Panc1 (cell line): ENCODE measurements around the gene HCFC1. TPM values are rescaled to one million over a fixed set of nuclear protein-coding genes. Genes with fewer than 3 reads are reported as not detected.

ENCODE experiments used
- ATAC-seq: fragments of 200-7000 bp; cut with Tn5 transposase; 2 replicates; pipeline ENCODE4 v1.9.1; 2020; ENCODE audit warnings: mild to moderate bottlenecking, moderate library complexity
- BruUV-seq: library from RNA; stranded (reverse); fragments of 400-500 nt; replicated peaks from 2 replicates; lab custom pipeline; 2021; lab: Mats Ljungman, UMichigan
- CTCF ChIA-PET: fragments of 300-600 bp; sonication (Branson Sonifier 250); formaldehyde crosslinking; loops from one replicate; lab custom pipeline; 2022; ENCODE audit warnings: antibody characterized with exemption; lab: Charles Lee
- POLR2A ChIA-PET: fragments of 300-600 bp; sonication (Branson Sonifier 250); formaldehyde crosslinking; loops from one replicate; lab custom pipeline; 2022; ENCODE audit warnings: antibody characterized with exemption; lab: Charles Lee
- DNase-seq: peaks from one replicate; pipeline ENCODE4 v3.0.0-alpha.2; 2010; ENCODE audit warnings: low read depth, low spot score
- H3K27ac ChIP-seq: 2 replicates; pipeline ENCODE4 v1.5.1; 2011; ENCODE audit warnings: mild to moderate bottlenecking, low read length, inconsistent platforms
- H3K27me3 ChIP-seq: fragments of 200-500 bp; sonication (Bioruptor generic); 2 replicates; pipeline ENCODE4 v1.6.0; 2014; ENCODE audit warnings: low read length, inconsistent platforms; ENCODE audit not compliant: control insufficient read depth, insufficient read depth
- H3K36me3 ChIP-seq: fragments of 200-500 bp; sonication (Bioruptor generic); 2 replicates; pipeline ENCODE4 v1.5.1; 2014; ENCODE audit warnings: inconsistent platforms, mild to moderate bottlenecking, low read length, moderate library complexity; ENCODE audit not compliant: control insufficient read depth, insufficient read depth
- H3K4me1 ChIP-seq: 2 replicates; pipeline ENCODE4 v1.5.1; 2011; ENCODE audit warnings: inconsistent platforms, mild to moderate bottlenecking, low read length, moderate library complexity; ENCODE audit not compliant: control insufficient read depth, insufficient read depth
- H3K4me3 ChIP-seq, 2 experiments: 2 replicates each; pipeline ENCODE4 v1.5.1; 2011 to 2012; ENCODE audit warnings: low read depth in 2 of 2, low read length in 2 of 2, mild to moderate bottlenecking in 2 of 2, inconsistent platforms in 1 of 2, moderate library complexity in 1 of 2
- H3K9me3 ChIP-seq: fragments of 200-500 bp; sonication (Bioruptor generic); 2 replicates; pipeline ENCODE4 v1.5.1; 2014; ENCODE audit warnings: low read depth, mild to moderate bottlenecking, inconsistent platforms, low read length, moderate library complexity; ENCODE audit not compliant: control insufficient read depth, insufficient read depth
- CTCF ChIP-seq: fragments of 450-650 bp; IDR thresholded peaks from 2 replicates; pipeline ENCODE4 v1.5.1; 2017; ENCODE audit warnings: mild to moderate bottlenecking
- POLR2AphosphoS5 ChIP-seq: IDR thresholded peaks from 2 replicates; pipeline ENCODE4 v1.6.1; 2012; ENCODE audit warnings: mild to moderate bottlenecking, low read depth, low read length, moderate library complexity
- REST ChIP-seq, 2 experiments: IDR thresholded peaks; 2 replicates each; pipeline ENCODE4 v1.6.1; 2011 to 2012; ENCODE audit warnings: low read depth in 2 of 2, control low read depth in 1 of 2, low read length in 1 of 2, mild to moderate bottlenecking in 1 of 2, moderate library complexity in 1 of 2; ENCODE audit not compliant: insufficient read depth in 1 of 2
- SIN3A ChIP-seq: IDR thresholded peaks from 2 replicates; pipeline ENCODE4 v1.6.1; 2012; ENCODE audit warnings: low read depth, mild to moderate bottlenecking, low read length, moderate library complexity, borderline replicate concordance; ENCODE audit not compliant: insufficient read depth
- TCF7L2 ChIP-seq: IDR thresholded peaks from 2 replicates; pipeline ENCODE4 v1.6.1; 2011; ENCODE audit warnings: mild to moderate bottlenecking, low read depth, low read length, inconsistent platforms
- in situ Hi-C: cut with HindIII; loops from 2 replicates; pipeline ENCODE4 v1.10.0; 2016; ENCODE audit warnings: low sequenced_read_pairs, low pct_unique_long_range_greater_than_20kb
- intact Hi-C: fragments of 100-400 bp; cut with micrococcal nuclease; formaldehyde crosslinking; loops from one replicate; pipeline ENCODE4 v1.10.0; 2022; ENCODE audit not compliant: unreplicated experiment
- total RNA-seq: library from RNA; stranded (reverse); gene quantifications from one replicate; pipeline ENCODE4 v1.2.1, GENCODE V29; 2021; ENCODE audit not compliant: unreplicated experiment

The HCFC1 gene
- total RNA-seq, 1 experiment from 2014 or later, result 113 TPM

GRCh38 chrX:153910446-153910845 is 61.2 kb downstream of the HCFC1 start:
- Histone ChIP-seq H3K4me3 (no peak overlapping the region), H3K36me3 (no peaks in the 10 kb centered on the region), H3K27me3 (no peaks in the 10 kb centered on the region), H3K4me1 (peaks cover 9% of the 10 kb centered on the region; the same call in 1 of the 2 replicates), H3K9me3 (no peaks in the 10 kb centered on the region), H3K27ac (no peak overlapping the region)
- DNase-seq, result no peak
- in situ Hi-C loops (no loop called here), intact Hi-C loops (no loop called here)
- BruUV-seq, result no TSS peak
- TF ChIP-seq CTCF (no peak), TCF7L2 (no peak), SIN3A (no peak)
- ChIA-PET CTCF (interaction anchor here (0.6 to 3.1 kb wide), 4 partner anchors 12 to 137 kb away, joined by 3 to 24 read pairs (median 4); no protein-coding TSS in a partner anchor), POLR2A (no interaction called here)
- ATAC-seq, result no peak

- CTCF ChIA-PET, result interaction anchor here (0.6 to 3.1 kb wide), 3 partner anchors 13 to 104 kb away, joined by 3 to 24 read pairs (median 3); no protein-coding TSS in a partner anchor
- ATAC-seq (no peak), DNase-seq (no peak)
- in situ Hi-C loops, result no loop called here
- no peak overlapping the region for H3K27ac ChIP-seq
- H3K27me3 ChIP-seq, result no peaks in the 10 kb centered on the region
- H3K4me3 ChIP-seq, result no peak overlapping the region
- POLR2A ChIA-PET, result no interaction called here
- H3K4me1 ChIP-seq, result peaks cover 10% of the 10 kb centered on the region
- no TSS peak for BruUV-seq
- no peaks in the 10 kb centered on the region for H3K36me3 ChIP-seq
- intact Hi-C loops, result no loop called here
- no peaks in the 10 kb centered on the region for H3K9me3 ChIP-seq
- TF ChIP-seq REST (IDR thresholded peaks at IDR 0.05; ENCODE audit: insufficient read depth in 1 of 2, low read depth in 2 of 2, low read length in 1 of 2) (no peak), TCF7L2 (no peak), POLR2AphosphoS5 (no peak), CTCF (no peak), SIN3A (no peak)
Measured at GRCh38 chrX:153909980-153910360, 61.6 kb downstream of the HCFC1 start.
